IPS-15b (cell line): ENCODE measurements around the gene DYNLT5.
"Not testable (repeated sequence)": the region's sequence is repeated elsewhere in the genome, so short reads cannot be mapped to it uniquely, and the experiment has no call there.

Source experiments
- H3K27me3 ChIP-seq: one replicate; pipeline ENCODE4 v1.6.1; 2013; ENCODE audit warnings: low read length; ENCODE audit not compliant: control insufficient read depth, insufficient read depth
- H3K36me3 ChIP-seq: one replicate; pipeline ENCODE4 v1.6.1; 2013; ENCODE audit warnings: low read length; ENCODE audit not compliant: control insufficient read depth, insufficient read depth
- H3K4me1 ChIP-seq: one replicate; pipeline ENCODE4 v1.6.1; 2013; ENCODE audit warnings: mild to moderate bottlenecking, low read length; ENCODE audit not compliant: control insufficient read depth, insufficient read depth
- H3K4me3 ChIP-seq: one replicate; pipeline ENCODE4 v1.5.1; 2013; ENCODE audit warnings: low read depth, low read length
- H3K9ac ChIP-seq: one replicate; pipeline ENCODE4 v1.6.1; 2013; ENCODE audit warnings: low read depth, mild to moderate bottlenecking, low read length
- H3K9me3 ChIP-seq: one replicate; pipeline ENCODE4 v1.6.1; 2013; ENCODE audit warnings: mild to moderate bottlenecking, low read length; ENCODE audit not compliant: control insufficient read depth, insufficient read depth

DYNLT5 gene

GRCh38 chr1:66730462-66730861 is 21.8 kb upstream of the DYNLT5 start:
- Histone ChIP-seq H3K4me3 (no peak overlapping the region), H3K9ac (no peak overlapping the region), H3K27me3 (no peaks in the 10 kb centered on the region), H3K4me1 (peaks cover 6% of the 10 kb centered on the region), H3K9me3 (no peaks in the 10 kb centered on the region), H3K36me3 (no peaks in the 10 kb centered on the region)

DNA sequence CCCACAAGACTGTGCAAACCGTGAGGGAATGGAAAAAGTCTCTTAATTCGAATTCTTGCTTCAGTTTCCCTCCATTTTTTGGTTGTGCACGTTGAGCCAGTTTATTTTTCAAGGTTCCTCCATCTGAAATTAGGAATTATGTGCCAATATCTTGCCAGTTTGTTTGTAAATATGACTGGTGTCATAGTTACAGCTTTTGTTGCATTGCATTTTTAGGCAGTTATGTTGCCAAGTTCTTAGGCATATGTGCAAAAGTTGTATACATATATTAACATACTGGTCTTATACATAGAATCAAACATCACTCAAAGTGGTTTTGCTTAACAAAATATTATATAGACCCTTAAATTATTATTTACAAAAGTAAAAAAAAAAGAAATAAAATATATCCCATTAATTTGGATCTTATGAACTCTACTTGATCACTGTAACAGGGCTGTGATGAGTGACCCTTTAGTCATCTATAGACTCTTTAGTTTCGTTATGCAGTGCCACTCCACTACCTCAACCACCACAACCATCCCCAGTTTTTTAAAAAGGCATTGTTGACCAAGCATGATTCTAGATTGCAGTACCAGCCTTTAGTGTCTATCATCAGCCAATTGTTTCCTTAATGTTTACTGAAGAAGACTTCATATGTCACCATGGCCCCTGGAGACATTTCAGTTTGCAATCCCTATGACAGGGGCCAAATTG is 20.9 kb upstream of the DYNLT5 start:
- no peak overlapping the region for H3K4me3 ChIP-seq
- H3K36me3 ChIP-seq: no peaks in the 10 kb centered on the region
- no peaks in the 10 kb centered on the region for H3K9me3 ChIP-seq
- H3K9ac ChIP-seq: no peak overlapping the region
- H3K4me1 ChIP-seq: peaks cover 6% of the 10 kb centered on the region
- H3K27me3 ChIP-seq: no peaks in the 10 kb centered on the region

- H3K4me3 ChIP-seq: no peak overlapping the region
- no peaks in the 10 kb centered on the region for H3K27me3 ChIP-seq
- H3K36me3 ChIP-seq: no peaks in the 10 kb centered on the region
- H3K9me3 ChIP-seq: no peaks in the 10 kb centered on the region
- H3K9ac ChIP-seq: no peak overlapping the region
- H3K4me1 ChIP-seq: peaks cover 6% of the 10 kb centered on the region
These were observed 19.7 kb upstream of the DYNLT5 start for GRCh38 chr1:66732407-66733166.

DNA sequence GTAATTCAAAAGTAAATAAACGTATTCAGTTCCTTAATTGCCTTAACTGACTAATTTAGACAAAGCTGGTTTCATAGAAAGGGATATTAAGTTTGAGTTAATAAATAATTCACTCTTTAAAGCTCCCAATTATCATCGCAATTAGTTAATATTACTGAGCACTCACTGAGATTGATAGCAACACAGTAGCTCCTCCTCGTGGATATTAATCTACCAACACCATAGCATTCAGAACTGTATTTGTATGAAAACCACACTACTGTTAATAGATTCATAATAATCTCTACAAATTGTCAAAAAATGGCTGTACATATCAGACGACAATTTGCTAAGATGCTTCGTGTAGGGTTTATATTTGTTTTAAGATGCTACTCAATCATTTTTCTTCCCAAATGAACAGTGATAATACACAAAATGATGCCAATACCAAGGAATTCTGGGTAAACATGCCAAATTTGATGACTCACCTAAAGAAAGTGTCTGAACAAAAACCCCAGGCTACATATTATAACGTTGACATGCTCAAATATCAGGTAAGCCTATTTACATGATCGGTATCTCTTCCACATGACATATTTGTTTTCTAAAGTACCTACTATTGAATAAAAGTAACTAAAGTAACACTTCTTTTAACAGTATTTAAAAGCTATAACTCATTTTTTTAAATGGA is 18.8 kb upstream of the DYNLT5 start:
- H3K9me3 ChIP-seq: no peaks in the 10 kb centered on the region
- no peak overlapping the region for H3K4me3 ChIP-seq
- no peaks in the 10 kb centered on the region for H3K27me3 ChIP-seq
- no peak overlapping the region for H3K9ac ChIP-seq
- H3K36me3 ChIP-seq: no peaks in the 10 kb centered on the region
- peaks cover 6% of the 10 kb centered on the region for H3K4me1 ChIP-seq

DNA sequence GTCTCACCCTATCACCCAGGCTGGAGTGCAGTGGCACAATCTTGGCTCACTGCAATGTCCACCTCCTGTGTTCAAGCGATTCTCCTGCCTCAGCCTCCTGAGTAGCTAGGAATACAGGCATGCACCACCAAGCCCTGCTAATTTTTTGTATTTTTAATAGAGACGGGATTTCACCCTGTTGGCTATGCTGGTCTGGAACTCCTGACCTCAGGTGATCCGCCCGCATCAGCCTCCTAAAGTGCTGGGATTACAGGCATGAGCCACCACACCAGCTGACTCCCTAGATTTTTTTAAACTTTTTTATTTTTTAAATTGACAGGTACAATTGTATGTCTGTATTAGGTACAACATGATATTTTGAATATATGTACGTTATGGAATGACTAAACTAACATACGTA is 17.7 kb upstream of the DYNLT5 start:
- not testable (repeated sequence) for H3K9ac ChIP-seq, H3K4me1 ChIP-seq, H3K27me3 ChIP-seq, H3K36me3 ChIP-seq, H3K4me3 ChIP-seq, H3K9me3 ChIP-seq

- Histone ChIP-seq H3K9me3 (no peaks in the 10 kb centered on the region), H3K9ac (no peak overlapping the region), H3K36me3 (no peaks in the 10 kb centered on the region), H3K27me3 (no peaks in the 10 kb centered on the region), H3K4me1 (no peaks in the 10 kb centered on the region), H3K4me3 (no peak overlapping the region)
These were observed 14.4 kb upstream of the DYNLT5 start for GRCh38 chr1:66737836-66738235.

- H3K9me3 ChIP-seq: no peaks in the 10 kb centered on the region
- no peaks in the 10 kb centered on the region for H3K36me3 ChIP-seq
- H3K4me1 ChIP-seq: no peaks in the 10 kb centered on the region
- no peak overlapping the region for H3K4me3 ChIP-seq
- H3K27me3 ChIP-seq: no peaks in the 10 kb centered on the region
- no peak overlapping the region for H3K9ac ChIP-seq
These were observed 12.7 kb upstream of the DYNLT5 start for GRCh38 chr1:66739401-66740157.

- no peak overlapping the region for H3K4me3 ChIP-seq
- no peaks in the 10 kb centered on the region for H3K27me3 ChIP-seq
- no peaks in the 10 kb centered on the region for H3K9me3 ChIP-seq
- no peaks in the 10 kb centered on the region for H3K36me3 ChIP-seq
- H3K4me1 ChIP-seq: no peaks in the 10 kb centered on the region
- H3K9ac ChIP-seq: no peak overlapping the region
These were observed 6.8 kb upstream of the DYNLT5 start for GRCh38 chr1:66745451-66745850.

- Histone ChIP-seq H3K9me3 (no peaks in the 10 kb centered on the region), H3K9ac (no peak overlapping the region), H3K4me3 (no peak overlapping the region), H3K36me3 (no peaks in the 10 kb centered on the region), H3K4me1 (no peaks in the 10 kb centered on the region), H3K27me3 (peaks cover 15% of the 10 kb centered on the region)
These were observed 4.8 kb upstream of the DYNLT5 start for GRCh38 chr1:66747501-66747900.

DNA sequence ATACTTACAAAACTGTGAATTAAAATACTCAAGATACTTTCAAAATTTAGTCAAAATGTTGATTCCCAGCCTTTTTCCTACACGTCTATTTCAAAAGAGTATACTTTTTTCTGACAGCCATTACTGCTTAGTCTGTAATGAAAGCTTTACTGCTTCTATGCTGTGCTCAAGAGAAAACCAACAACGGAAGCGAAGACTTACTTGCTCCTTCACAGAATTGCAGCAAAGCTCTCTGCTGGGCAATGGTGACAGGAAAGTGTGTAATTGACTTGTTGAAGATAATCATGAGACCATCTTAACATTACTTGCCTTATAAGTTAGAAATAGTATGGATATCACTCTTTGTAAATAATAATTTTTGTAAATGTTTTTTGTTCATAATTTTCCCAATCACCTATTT is 1.7 kb upstream of the DYNLT5 start:
- Histone ChIP-seq H3K9me3 (no peaks in the 10 kb centered on the region), H3K4me3 (no peak overlapping the region), H3K36me3 (no peaks in the 10 kb centered on the region), H3K4me1 (no peaks in the 10 kb centered on the region), H3K27me3 (peaks cover 22% of the 10 kb centered on the region), H3K9ac (no peak overlapping the region)

DNA sequence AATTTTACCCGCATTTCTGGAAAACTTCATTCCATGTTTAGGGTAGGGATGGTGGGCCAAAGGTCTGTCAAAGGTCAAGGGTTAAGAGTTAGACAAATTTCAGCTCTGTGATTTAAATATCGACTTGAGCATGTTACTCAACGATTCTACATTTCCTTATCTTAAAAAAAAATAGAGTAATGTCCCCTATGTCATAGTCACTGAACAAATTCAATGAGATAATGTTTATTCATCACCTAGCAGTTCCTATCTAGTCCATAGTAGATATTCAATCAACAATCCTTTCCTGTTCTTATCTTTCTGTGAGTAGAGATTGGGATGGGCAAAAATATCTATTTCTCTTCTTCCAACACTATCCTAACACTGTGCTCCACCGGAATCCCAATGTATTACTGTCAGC is 1.1 kb upstream of the DYNLT5 start:
- H3K4me3 ChIP-seq: no peak overlapping the region
- H3K9me3 ChIP-seq: no peaks in the 10 kb centered on the region
- H3K27me3 ChIP-seq: peaks cover 22% of the 10 kb centered on the region
- H3K9ac ChIP-seq: no peak overlapping the region
- no peaks in the 10 kb centered on the region for H3K36me3 ChIP-seq
- no peaks in the 10 kb centered on the region for H3K4me1 ChIP-seq
